Measurements from ENCODE around the gene VEGFB. TPM values are rescaled to one million over a fixed set of nuclear protein-coding genes. Genes with fewer than 3 reads are reported as not detected.

VEGFB gene, protein sequence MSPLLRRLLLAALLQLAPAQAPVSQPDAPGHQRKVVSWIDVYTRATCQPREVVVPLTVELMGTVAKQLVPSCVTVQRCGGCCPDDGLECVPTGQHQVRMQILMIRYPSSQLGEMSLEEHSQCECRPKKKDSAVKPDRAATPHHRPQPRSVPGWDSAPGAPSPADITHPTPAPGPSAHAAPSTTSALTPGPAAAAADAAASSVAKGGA
- total RNA-seq, result 10 to 100 TPM; 78.9 to 82.1 TPM

DNA sequence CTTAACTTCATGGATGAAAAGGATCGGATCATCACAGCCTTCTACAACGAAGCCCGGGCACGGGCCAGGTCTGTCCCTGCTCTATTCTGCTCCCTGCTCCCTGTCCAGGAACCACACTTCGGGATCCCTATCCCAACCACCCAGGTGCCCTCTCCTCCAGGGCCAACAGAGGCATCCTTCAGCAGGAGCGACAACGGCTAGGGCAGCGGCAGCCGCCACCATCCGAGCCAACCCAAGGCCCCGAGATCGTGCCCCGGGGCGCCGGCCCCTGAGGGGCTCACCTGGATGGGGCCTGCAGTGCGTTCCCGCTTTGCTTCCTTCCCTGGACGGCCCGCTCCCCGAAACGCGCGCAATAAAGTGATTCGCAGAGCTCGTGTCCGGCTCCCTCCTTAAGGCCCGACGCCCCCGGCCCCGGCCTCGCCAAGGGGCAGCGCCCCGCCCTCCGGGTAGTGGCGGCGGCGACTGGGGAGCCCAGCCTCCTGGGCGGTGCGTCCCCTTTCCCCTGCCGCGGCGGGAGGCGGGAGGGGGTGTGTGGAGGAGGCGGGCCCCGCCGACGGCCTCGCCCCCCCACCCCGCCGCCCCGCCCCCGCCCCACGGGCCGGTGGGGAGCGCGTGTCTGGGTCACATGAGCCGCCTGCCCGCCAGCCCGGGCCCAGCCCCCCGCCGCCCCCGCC is at the start of gene VEGFB:
Gene VEGFB, plus strand, starts transcription at position 672 of the 674 bp plus-strand sequence. CDS start 250 bp downstream, outside the sequence.
- Mint-ChIP-seq H3K27me3 (no peaks in the 10 kb centered on the region), H3K36me3 (peaks cover 6% of the 10 kb centered on the region), H3K4me3 (peak within 1 kb of the TSS; percentile 83), H3K27ac (peak within 1 kb of the TSS; percentile 35), H3K4me1 (ENCODE audit: low read depth) (peaks cover 30% of the 10 kb centered on the region), H3K9me3 (no peaks in the 10 kb centered on the region)
- CTCF ChIA-PET, result interaction anchor here (0.7 to 3.4 kb wide), 4 partner anchors 8 to 67 kb away, joined by 3 to 14 read pairs (median 4); partner anchors contain the start of genes CATSPERZ, NUDT22 and TRPT1
- intact Hi-C loops (cut with micrococcal nuclease), result no loop called here
- DNase-seq, result peak; percentile 74
- POLR2A ChIA-PET, result interaction anchor here (0.5 kb wide), 1 partner anchor 13 kb away, joined by 3 read pairs; the partner anchor contains the start of gene PPP1R14B

DNA sequence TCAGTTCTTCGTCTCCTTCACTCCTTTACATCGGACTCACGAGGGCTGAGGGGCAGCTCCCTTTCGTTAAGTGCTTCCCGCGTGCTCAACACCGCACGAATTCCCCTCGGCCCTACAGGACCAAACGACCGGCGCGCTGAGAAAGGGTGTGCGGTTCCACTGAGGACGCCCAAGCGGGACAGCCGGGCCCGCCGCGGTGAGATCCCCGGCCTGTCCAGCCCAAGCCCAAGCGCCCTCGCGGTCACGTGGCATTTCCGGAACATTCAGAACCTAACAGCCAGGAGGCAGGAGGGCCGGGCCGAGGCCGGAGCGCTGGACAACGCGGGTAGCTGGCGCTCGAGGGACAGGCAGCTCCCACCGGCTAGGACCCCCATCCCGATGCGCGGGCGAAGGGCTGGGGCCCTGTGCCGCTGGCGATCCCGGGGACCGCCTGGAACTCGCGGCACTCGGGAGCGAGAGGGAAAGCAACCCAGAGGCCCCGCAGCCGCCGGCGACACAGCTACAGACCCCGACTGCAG is 49.1 kb upstream of the VEGFB start:
- H3K27me3 Mint-ChIP-seq, result no peaks in the 10 kb centered on the region
- H3K27ac Mint-ChIP-seq, result peak overlapping the region; percentile 96
- peaks cover 13% of the 10 kb centered on the region for H3K36me3 Mint-ChIP-seq
- ChIA-PET POLR2A (interaction anchor here (0.6 to 5.7 kb wide), 15 partner anchors 10 to 211 kb away, joined by 3 to 111 read pairs (median 6); partner anchors contain the start of genes COX8A, FERMT3, FKBP2 and MACROD1), CTCF (interaction anchor here (0.7 to 6.2 kb wide), 7 partner anchors 11 to 184 kb away, joined by 3 to 54 read pairs (median 5); partner anchors contain the start of genes FERMT3, NUDT22 and TRPT1)
- peaks cover 35% of the 10 kb centered on the region for H3K4me1 Mint-ChIP-seq (ENCODE audit: low read depth)
- H3K9me3 Mint-ChIP-seq, result no peaks in the 10 kb centered on the region
- peak overlapping the region; percentile 91 for H3K4me3 Mint-ChIP-seq
- intact Hi-C loops (cut with micrococcal nuclease), result loop anchor here (1.0 to 2.0 kb wide), 5 partner anchors 18 to 120 kb away; partner anchors contain the start of genes ESRRA, FKBP2, MACROD1 and NUDT22
- peak; percentile 54 for DNase-seq

DNA sequence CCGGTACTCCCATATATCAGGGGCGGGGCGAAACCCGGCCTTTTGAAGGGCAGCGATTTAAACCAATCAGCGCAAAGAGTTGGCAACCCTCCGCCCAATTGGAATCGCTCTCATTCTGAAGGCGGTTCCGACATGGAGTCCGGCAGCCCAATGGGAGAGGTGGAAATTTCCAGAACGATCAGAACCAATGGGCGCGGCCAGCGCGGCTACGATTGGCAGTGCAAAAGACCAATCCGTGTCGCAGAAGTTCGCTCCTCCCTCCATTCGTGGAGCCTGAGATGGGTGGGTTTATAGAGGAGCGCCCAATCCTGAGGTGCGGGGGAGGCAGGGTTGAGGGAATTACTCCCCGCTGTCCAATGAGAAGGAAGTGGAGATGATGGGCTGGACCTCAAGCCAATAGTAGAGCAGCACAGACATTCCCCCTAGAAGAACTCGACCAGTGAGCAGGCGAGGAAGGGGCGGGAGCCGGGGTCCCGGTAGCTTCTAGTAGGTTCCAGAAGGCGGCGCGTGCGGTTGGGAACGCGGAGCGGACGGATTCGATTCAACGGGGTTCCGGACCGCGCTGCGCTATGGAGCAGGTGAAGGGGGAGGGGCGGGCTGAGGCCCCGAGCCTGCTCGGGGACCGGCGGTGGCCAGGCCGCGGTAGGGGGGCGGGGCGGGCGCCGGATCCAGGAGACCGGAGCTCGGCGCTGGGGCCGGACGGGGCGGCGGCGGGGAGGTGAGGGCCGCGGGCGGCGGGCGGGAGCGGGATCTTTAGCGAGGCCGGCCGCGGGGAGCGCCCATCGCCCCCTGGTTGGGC is 48.5 kb upstream of the VEGFB start, which contains the start of gene STIP1:
Gene STIP1, plus strand, starts transcription at position 479 of the 799 bp plus-strand sequence. Its CDS starts 91 bp downstream, at position 570.
- ChIA-PET CTCF (interaction anchor here (0.7 to 6.2 kb wide), 7 partner anchors 11 to 185 kb away, joined by 3 to 54 read pairs (median 5); partner anchors contain the start of genes FERMT3, NUDT22 and TRPT1), POLR2A (interaction anchor here (0.6 to 5.7 kb wide), 16 partner anchors 11 to 867 kb away, joined by 3 to 111 read pairs (median 8); partner anchors contain the start of genes COX8A, FERMT3, FKBP2 and MACROD1)
- H3K27ac Mint-ChIP-seq, result peak within 1 kb of the TSS; percentile 96
- H3K9me3 Mint-ChIP-seq, result no peaks in the 10 kb centered on the region
- H3K4me3 Mint-ChIP-seq, result peak within 1 kb of the TSS; percentile 91
- H3K36me3 Mint-ChIP-seq, result peaks cover 15% of the 10 kb centered on the region
- peak; percentile 99 for DNase-seq
- no peaks in the 10 kb centered on the region for H3K27me3 Mint-ChIP-seq
- peaks cover 42% of the 10 kb centered on the region for H3K4me1 Mint-ChIP-seq (ENCODE audit: low read depth)
- intact Hi-C loops (cut with micrococcal nuclease), result loop anchor here (1.0 to 2.0 kb wide), 5 partner anchors 19 to 119 kb away; partner anchors contain the start of genes ESRRA, FKBP2, MACROD1 and NUDT22

DNA sequence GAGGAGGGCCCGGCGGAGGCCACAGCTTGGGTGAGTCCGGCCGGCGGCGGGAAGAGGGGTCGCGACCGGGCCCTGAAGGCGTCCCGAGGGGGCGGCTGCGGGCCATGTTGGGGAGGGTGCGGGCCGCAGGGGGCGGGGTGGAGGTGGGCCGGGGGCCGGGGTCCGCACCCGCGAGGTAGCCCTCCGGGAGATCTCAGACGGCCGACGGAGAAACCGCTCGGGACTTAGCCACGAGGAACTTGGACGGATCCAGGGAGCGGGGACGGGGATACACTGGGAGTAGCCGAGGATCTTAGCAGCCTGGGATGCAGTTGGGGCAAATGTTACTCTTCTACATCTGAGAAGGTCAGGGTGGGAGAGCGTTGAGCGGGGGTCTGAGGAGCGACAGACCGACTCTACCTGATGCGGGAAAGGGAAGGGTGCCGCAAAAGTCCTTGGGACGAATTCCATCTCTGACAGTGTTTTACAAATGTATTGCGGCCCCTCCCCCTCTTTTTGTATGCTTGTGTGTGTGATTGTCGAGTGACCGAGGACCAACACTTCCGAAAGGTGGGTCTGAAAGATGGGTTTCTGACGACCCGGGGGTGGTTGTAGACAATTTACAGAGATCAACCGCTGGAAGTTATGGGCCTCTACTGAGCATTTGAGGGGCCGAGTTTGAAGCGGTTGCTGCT is 47.8 kb upstream of the VEGFB start:
- CTCF ChIA-PET, result interaction anchor here (0.9 to 6.2 kb wide), 8 partner anchors 12 to 118 kb away, joined by 3 to 54 read pairs (median 5); partner anchors contain the start of genes ESRRA, FERMT3, MACROD1 and NUDT22
- POLR2A ChIA-PET, result interaction anchor here (0.7 to 5.7 kb wide), 12 partner anchors 10 to 319 kb away, joined by 3 to 111 read pairs (median 4); partner anchors contain the start of genes FERMT3, MACROD1, NUDT22 and PPP1R14B
- no peak overlapping the region for H3K27ac Mint-ChIP-seq
- peaks cover 15% of the 10 kb centered on the region for H3K36me3 Mint-ChIP-seq
- H3K4me3 Mint-ChIP-seq, result no peak overlapping the region
- intact Hi-C loops (cut with micrococcal nuclease), result loop anchor here (1.0 kb wide), 1 partner anchor 21 kb away; no protein-coding TSS in a partner anchor
- H3K9me3 Mint-ChIP-seq, result no peaks in the 10 kb centered on the region
- DNase-seq, result peak; percentile 72
- H3K4me1 Mint-ChIP-seq (ENCODE audit: low read depth), result peaks cover 39% of the 10 kb centered on the region
- H3K27me3 Mint-ChIP-seq, result no peaks in the 10 kb centered on the region

DNA sequence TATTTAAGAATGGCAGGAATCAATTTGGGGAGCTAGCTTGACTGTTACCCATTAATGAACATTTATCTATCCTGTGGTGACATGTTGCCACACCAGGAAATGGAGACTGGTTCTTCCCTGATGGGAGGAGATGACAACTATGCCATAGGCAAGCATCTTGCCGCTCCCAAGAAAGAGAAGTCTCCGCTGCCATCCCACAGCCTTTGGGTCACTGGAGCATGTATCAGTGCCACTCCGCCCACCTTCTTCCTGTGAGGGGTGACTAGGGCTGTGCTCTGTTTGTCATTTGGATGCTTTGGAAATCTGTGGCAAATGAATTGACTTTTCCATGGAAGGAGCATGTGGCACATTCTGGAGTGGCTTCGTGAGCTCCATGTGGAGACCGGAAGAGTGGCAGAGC is 42.0 kb upstream of the VEGFB start:
- no peaks in the 10 kb centered on the region for H3K27me3 Mint-ChIP-seq
- intact Hi-C loops (cut with micrococcal nuclease), result no loop called here
- POLR2A ChIA-PET, result no interaction called here

DNA sequence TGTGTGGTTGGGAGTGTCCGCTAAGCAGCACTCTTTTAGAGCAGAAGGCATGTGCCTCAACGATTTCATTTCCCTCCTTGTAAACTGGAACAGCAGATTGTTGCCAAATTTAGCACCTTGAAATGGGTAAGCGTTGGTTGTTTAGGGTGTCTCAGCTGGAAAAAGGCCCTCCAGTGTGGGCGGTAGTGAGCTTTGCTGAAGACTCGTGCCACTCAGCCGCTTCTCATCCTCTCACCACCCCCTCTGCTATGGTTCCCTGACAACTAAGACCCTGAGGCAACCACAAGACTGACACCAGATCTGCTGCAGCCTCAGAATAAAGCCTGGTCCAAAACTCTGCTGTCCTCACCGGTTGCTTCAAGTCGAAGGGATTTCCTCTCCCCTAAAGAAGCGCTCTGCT is 37.8 kb upstream of the VEGFB start:
- Mint-ChIP-seq H3K27me3 (no peaks in the 10 kb centered on the region), H3K27ac (peak overlapping the region; percentile 56), H3K4me1 (ENCODE audit: low read depth) (peaks cover 11% of the 10 kb centered on the region), H3K36me3 (peaks cover 67% of the 10 kb centered on the region), H3K9me3 (no peaks in the 10 kb centered on the region), H3K4me3 (no peak overlapping the region)
- ChIA-PET POLR2A (interaction anchor here (1.0 kb wide), 1 partner anchor 9 kb away, joined by 3 read pairs; no protein-coding TSS in a partner anchor), CTCF (interaction anchor here (2.6 kb wide), 1 partner anchor 8 kb away, joined by 10 read pairs; no protein-coding TSS in a partner anchor)
- intact Hi-C loops (cut with micrococcal nuclease), result no loop called here
- no peak for DNase-seq

More for the DNA sequence above, 42.0 kb upstream of the VEGFB start:
- CTCF ChIA-PET, result interaction anchor here (1.4 kb wide), 1 partner anchor 12 kb away, joined by 4 read pairs; no protein-coding TSS in a partner anchor
- Mint-ChIP-seq H3K4me1 (ENCODE audit: low read depth) (peaks cover 30% of the 10 kb centered on the region), H3K4me3 (no peak overlapping the region), H3K36me3 (peaks cover 58% of the 10 kb centered on the region), H3K9me3 (no peaks in the 10 kb centered on the region), H3K27ac (no peak overlapping the region)
- no peak for DNase-seq

DNA sequence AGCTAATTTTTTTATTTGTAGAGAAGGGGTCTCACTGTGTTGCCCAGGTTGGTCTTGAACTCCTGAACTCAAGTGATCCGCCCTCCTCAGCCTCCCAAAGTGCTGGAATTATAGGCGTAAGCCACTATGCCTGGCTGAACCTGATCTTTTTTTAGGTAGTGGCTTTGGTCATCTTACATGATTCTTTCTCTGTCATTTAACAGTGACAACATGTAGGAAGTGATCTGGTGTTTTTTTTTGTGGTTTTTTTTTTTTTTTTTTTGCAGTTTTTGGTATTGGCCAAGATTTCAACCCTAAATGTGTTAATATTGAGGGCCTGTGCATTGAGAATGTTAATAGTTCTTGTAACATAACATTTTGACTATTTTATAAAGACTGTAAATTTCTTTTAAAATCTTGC is 35.9 kb upstream of the VEGFB start:
- POLR2A ChIA-PET, result no interaction called here
- CTCF ChIA-PET, result interaction anchor here (1.6 kb wide), 1 partner anchor 198 kb away, joined by 4 read pairs; no protein-coding TSS in a partner anchor
- H3K4me3 Mint-ChIP-seq, result no peak overlapping the region
- DNase-seq, result no peak
- intact Hi-C loops (cut with micrococcal nuclease), result no loop called here
- peaks cover 11% of the 10 kb centered on the region for H3K4me1 Mint-ChIP-seq (ENCODE audit: low read depth)
- peaks cover 72% of the 10 kb centered on the region for H3K36me3 Mint-ChIP-seq
- no peaks in the 10 kb centered on the region for H3K9me3 Mint-ChIP-seq
- no peak overlapping the region for H3K27ac Mint-ChIP-seq
- H3K27me3 Mint-ChIP-seq, result no peaks in the 10 kb centered on the region

DNA sequence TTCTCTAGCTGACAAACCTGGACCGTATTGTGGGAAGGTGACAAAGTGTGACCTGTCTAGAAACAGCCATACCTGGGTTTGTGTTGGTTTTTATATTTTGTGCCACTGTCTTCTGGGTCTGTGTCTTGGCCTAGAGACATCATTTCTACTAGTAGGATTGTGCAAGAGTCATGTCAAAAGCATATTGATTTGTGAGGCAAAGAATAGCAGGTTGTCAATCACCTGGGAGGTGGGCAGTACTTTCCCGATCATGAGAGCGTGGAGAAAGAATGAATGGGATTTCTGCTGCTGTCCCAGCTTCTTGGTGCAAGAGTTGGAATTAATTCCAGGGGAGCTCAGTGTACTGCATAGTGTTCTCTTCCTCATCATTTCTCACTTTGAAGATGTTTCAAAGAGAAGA is 32.8 kb upstream of the VEGFB start:
- intact Hi-C loops (cut with micrococcal nuclease), result no loop called here
- H3K9me3 Mint-ChIP-seq, result no peaks in the 10 kb centered on the region
- no peak overlapping the region for H3K4me3 Mint-ChIP-seq
- H3K27ac Mint-ChIP-seq, result no peak overlapping the region
- no peak for DNase-seq
- peaks cover 58% of the 10 kb centered on the region for H3K36me3 Mint-ChIP-seq
- ChIA-PET CTCF (no interaction called here), POLR2A (interaction anchor here (0.7 kb wide), 1 partner anchor 21 kb away, joined by 4 read pairs; no protein-coding TSS in a partner anchor)
- H3K4me1 Mint-ChIP-seq (ENCODE audit: low read depth), result peaks cover 34% of the 10 kb centered on the region
- H3K27me3 Mint-ChIP-seq, result no peaks in the 10 kb centered on the region

DNA sequence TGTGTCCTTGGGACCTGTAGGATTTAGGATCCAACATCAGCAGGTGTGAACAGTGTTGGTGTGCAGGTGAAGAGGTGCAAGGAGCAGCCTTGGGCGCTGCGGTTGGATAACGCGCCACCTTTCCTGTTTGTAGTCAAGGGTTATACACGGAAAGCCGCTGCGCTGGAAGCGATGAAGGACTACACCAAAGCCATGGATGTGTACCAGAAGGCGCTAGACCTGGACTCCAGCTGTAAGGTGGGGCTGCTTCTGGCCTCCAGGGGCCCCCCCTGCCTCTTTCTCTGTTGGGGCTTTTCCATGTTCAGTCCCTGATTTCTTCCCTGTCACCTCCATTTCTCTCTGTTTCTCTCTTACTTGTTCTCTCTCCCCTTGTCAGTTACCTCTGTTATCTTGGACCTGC is 31.4 kb upstream of the VEGFB start:
- no peak for DNase-seq
- Mint-ChIP-seq H3K9me3 (no peaks in the 10 kb centered on the region), H3K27ac (no peak overlapping the region), H3K4me3 (no peak overlapping the region), H3K36me3 (peaks cover 58% of the 10 kb centered on the region), H3K4me1 (ENCODE audit: low read depth) (peaks cover 34% of the 10 kb centered on the region), H3K27me3 (no peaks in the 10 kb centered on the region)
- CTCF ChIA-PET, result interaction anchor here (6.5 kb wide), 1 partner anchor 100 kb away, joined by 106 read pairs; the partner anchor contains the start of genes CATSPERZ and ESRRA
- intact Hi-C loops (cut with micrococcal nuclease), result no loop called here
- POLR2A ChIA-PET, result no interaction called here

DNA sequence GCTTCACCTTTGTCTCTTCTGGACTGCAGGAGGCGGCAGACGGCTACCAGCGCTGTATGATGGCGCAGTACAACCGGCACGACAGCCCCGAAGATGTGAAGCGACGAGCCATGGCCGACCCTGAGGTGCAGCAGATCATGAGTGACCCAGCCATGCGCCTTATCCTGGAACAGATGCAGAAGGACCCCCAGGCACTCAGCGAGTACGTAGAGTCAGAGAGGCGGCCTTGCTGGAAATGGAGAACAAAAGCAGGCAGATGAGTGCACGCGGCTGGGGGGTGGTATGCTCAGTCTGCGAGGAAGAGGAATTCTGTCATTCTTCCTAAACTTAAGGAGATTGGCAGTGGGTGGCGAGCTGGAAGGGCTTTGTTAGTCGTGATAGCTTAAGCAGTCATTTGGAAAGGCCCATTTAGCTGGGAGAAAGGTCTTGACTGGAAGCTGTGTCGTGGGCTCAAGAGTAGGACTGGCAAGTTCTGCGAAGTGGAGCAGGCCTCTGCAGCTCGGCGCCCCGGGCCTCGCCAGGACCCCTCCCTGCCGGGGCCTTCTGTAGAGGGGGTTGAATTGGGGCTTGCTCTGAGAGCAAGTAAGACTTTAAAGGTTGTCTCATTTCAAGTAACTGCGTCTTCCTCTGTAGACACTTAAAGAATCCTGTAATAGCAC is 30.8 kb upstream of the VEGFB start:
- Mint-ChIP-seq H3K9me3 (no peaks in the 10 kb centered on the region), H3K27me3 (no peaks in the 10 kb centered on the region), H3K4me1 (ENCODE audit: low read depth) (peaks cover 36% of the 10 kb centered on the region), H3K4me3 (no peak overlapping the region), H3K36me3 (peaks cover 59% of the 10 kb centered on the region), H3K27ac (no peak overlapping the region)
- no peak for DNase-seq
- intact Hi-C loops (cut with micrococcal nuclease), result loop anchor here (1.0 kb wide), 1 partner anchor 101 kb away; no protein-coding TSS in a partner anchor
- POLR2A ChIA-PET, result interaction anchor here (0.6 to 5.5 kb wide), 6 partner anchors 17 to 101 kb away, joined by 4 to 111 read pairs (median 8); partner anchors contain the start of genes BAD, ESRRA, NUDT22 and STIP1
- CTCF ChIA-PET, result interaction anchor here (0.7 to 6.5 kb wide), 10 partner anchors 11 to 99 kb away, joined by 3 to 106 read pairs (median 7); partner anchors contain the start of genes CATSPERZ, ESRRA, NUDT22 and TRPT1
